GM12874 (cell line): Measurements from ENCODE around the gene OR56A5.

Source experiments
- TF ChIP-seq, protein P1 (sequence below): IDR thresholded peaks from 2 replicates; pipeline ENCODE4 v1.5.1; 2011; ENCODE audit warnings: low read depth, mild to moderate bottlenecking, control low read depth, low read length, moderate library complexity; ENCODE audit not compliant: insufficient read depth

The OR56A5 gene

DNA sequence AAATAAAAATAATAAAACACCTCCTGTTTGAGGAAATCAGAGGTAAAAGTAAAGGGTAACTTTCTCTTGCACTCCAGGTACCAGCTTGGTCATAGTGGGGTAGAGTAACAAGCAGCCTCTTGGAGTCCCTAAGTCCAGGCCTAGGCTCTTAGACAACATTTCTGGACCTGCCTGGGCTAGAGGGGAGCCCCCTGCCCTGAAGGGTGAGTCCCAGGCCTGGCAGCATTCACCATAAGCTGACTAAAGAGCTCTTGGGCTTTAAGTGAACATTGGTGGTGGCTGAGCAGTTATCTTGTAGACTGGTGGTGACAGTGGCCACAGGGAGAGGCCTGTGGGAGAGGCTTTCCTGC, 44.9 kb downstream of the OR56A5 start:
- TF ChIP-seq, protein P1, sequence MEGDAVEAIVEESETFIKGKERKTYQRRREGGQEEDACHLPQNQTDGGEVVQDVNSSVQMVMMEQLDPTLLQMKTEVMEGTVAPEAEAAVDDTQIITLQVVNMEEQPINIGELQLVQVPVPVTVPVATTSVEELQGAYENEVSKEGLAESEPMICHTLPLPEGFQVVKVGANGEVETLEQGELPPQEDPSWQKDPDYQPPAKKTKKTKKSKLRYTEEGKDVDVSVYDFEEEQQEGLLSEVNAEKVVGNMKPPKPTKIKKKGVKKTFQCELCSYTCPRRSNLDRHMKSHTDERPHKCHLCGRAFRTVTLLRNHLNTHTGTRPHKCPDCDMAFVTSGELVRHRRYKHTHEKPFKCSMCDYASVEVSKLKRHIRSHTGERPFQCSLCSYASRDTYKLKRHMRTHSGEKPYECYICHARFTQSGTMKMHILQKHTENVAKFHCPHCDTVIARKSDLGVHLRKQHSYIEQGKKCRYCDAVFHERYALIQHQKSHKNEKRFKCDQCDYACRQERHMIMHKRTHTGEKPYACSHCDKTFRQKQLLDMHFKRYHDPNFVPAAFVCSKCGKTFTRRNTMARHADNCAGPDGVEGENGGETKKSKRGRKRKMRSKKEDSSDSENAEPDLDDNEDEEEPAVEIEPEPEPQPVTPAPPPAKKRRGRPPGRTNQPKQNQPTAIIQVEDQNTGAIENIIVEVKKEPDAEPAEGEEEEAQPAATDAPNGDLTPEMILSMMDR: no peak

DNA sequence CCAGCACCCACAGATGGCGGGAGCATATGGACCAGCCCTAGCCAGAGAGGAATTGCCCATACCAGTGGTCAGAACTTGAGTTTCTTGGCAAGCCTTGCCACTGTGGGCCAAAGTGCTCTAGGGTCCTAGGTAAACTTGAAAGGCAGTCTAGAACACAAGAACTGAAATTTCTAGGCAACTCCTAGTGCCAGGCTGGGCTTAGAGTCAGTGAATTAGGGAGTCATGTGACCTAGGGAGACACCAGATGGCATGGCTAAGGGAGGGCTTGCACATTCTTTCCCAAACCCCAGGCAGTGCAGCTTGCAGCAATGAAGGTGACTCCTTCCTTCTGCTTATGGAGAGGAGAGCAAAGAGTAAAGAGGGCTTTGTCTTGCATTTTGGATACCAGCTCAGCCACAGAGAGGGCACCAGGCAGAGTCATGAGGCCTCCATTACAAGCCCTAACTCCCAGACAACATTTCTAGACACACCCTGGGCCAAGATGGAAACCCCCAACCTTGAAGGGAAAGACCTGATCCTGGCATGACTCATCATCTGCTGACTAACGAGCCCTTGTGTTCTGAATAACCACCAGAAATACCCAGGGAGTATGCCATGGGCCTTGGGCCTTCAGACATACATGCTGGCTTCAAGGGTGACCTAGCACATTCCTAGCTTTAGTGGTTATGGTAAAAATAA, 45.4 kb downstream of the OR56A5 start:
- TF ChIP-seq, protein P1: no peak
